ENCODE results near the gene DUSP23.

The DUSP23 gene

DNA sequence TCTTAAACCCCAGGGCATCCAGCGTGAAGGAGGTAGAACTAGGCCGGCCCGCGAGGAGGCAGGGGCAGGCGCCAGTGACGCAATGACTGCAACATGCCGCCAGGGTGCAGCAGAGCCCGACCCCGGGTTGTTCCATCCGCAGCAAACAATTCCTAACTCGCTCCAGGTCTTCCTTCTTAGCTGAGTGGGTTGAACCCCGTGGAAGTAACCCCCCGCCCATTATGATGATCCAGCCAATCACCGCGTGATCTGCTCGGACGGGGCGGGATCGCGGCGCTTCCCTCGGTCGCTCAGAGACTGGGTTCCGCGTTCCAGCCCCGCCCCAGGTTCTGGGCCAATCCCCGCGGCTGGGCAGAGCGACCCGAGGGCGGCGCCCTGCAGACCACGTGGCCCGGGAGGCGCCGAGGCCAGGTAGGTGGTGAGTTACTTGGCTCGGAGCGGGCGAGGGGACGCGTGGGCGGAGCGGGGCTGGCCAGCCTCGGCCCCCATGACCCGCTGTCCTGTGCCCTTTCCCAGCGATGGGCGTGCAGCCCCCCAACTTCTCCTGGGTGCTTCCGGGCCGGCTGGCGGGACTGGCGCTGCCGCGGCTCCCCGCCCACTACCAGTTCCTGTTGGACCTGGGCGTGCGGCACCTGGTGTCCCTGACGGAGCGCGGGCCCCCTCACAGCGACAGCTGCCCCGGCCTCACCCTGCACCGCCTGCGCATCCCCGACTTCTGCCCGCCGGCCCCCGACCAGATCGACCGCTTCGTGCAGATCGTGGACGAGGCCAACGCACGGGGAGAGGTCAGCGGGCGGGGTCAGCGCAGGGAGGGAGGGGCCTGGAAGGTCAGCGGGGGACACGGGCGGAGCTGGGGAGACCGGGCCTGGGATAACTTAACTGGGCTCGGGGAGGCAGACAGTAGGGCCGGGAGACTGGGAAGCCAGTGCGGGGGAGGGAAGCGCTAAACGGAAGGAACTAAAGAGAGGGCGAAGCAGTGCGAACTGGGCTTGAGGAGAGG is at the start of gene DUSP23:
Gene DUSP23, plus strand, starts transcription at position 380 of the 1,000 bp plus-strand sequence. Its CDS starts 139 bp downstream, at position 519.
- peak; percentile 94 for DNase-seq

DNA sequence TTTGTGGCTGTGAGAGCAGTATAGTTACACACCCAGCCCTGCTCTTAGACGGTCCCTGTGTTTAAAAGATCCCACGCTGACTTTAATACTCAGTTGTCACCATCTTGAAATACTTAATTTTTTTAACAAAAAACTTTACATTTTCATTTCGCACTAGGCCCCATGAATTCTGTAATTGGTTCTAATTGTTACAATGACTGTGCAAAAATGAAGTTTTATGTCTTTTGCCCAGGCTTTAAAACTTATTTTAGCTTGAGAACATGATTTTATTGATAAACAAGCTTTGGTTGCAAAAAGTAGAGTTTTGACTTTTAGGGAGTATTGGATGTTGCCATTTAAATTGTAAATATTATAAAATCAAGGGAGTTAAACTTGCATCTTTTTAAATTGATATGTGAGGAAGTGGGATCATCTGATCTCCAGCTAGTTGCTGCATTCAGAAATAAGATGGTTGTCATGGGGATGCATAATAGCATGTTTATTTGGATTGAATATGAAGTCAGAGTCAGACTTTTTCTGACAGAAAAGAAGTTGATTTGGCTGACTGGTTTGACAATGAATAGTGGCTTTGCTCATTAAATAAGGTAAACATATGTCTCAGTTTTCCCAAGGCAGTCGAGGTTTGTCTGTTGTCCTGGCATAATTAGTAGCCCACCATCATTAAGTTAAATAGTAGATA is 43.4 kb upstream of the DUSP23 start:
- no peak for DNase-seq

DNA sequence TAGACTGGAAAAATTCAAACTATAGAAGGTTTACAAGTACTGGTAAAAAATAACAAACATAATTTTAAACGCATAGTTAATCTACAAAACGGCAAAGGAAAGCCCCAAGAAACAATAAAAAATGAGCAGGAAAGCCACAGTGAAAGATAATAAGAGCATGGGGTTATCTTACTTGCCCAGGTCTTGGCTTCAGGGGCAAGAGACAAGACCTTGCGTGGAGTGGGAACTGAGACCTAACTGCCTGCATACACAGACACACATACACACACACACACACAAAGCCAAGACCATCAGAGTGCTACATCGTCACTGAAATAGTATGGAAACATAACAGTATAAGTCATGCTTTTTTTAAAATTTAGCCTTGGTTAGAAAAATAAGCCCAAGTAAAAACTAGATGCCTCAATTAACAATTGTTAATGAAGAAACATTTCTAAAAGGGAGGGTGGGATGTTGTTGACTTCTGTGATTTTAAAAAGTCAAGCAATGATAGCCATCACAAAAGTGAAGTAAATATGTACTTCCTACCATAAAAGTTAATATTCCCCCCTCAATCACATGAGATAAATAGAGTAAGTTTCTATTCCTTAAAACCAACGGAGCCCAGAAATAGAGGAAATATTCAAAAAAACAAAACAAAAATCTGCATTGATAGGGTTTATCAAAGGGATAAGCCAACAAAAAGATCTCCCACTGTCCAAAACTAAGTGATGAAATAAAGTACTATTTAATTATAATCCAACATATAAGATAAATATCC is 36.9 kb upstream of the DUSP23 start:
- no peak for DNase-seq

DNA sequence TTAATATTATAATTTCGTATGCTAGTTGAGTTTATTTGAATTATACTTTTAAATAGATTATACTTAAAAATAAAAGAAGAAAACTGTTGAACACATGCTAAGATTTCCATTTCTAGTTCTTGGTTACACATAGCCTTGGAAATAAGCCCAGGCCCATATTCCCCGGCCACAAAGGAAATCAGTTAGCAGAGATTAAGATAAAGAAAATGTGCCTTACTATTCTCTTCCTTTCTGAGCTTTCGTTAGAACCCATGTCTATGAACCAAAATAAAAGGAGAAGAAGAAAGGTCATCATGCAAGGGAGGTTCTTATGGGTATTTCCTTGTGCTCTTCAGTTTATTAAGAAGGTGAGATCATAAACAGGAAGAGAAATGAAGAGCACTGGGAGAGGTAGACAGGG is 34.1 kb upstream of the DUSP23 start:
- DNase-seq = no peak

DNA sequence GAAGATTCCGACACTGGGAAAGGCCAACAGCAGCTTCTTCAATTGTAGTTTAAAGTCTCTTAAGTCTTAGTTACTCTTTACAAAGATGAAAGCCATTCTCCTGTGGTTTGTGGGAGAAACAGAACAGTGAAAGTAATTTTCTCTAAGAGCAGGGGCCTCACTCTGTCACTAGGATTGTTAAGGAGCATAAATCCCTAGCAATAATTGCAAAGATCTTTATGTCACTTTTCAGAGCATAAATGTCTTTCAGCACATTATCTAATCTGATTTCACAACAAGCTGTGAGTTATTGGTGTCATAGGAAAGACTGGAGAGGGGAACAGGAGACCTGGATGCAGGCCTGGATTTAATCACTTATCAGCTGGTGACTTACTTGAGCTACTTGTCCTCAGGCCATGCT is 32.4 kb upstream of the DUSP23 start:
- no peak for DNase-seq

GRCh38 chr1:159749630-159750029 is 31.1 kb upstream of the DUSP23 start:
- no peak for DNase-seq

- DNase-seq = no peak
Measured at GRCh38 chr1:159750621-159751020, 30.1 kb upstream of the DUSP23 start.

GRCh38 chr1:159751031-159751430 is 29.7 kb upstream of the DUSP23 start:
- DNase-seq = no peak

DNA sequence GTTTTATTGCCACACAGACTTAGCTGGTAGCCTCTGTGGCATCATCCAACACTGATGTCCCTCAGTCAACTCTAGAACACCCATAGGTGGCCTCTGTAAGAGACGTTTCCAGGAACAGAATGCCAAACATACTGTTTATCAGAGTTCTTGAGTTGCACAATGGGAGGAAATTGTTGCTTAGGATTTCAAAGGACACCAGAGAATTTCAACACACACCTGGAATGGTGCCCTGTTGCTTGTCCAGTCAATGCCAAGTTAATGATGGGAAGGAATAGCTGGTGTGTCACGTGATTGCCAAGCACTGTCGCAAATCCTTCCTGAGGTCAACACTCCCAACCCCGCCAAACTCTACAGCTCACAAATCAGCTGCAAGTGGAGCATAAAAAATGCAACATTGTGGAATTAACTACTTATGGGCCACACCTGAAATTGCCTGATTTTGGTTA is 28.6 kb upstream of the DUSP23 start:
- DNase-seq = no peak

DNA sequence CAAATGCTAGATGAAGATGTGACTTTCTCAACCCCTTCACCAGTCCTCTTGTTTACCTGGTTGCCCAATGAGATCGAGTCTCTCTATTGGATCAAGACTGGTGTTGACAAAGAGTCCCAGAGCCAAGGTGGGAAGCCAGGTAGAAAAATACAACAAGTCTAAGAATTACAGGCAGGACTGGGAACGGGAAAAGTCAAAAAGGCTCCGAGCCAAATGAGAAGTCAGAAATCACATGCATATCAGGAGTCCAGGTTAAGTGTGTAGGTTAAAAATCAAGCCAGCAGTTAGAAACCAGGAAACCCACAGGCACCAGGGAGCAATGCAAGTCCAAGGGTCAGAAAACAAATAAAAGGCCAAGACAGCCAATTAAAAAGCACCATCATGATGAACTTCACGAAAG is 27.4 kb upstream of the DUSP23 start:
- no peak for DNase-seq

GRCh38 chr1:159755451-159756007 is 25.2 kb upstream of the DUSP23 start:
- no peak for DNase-seq

DNA sequence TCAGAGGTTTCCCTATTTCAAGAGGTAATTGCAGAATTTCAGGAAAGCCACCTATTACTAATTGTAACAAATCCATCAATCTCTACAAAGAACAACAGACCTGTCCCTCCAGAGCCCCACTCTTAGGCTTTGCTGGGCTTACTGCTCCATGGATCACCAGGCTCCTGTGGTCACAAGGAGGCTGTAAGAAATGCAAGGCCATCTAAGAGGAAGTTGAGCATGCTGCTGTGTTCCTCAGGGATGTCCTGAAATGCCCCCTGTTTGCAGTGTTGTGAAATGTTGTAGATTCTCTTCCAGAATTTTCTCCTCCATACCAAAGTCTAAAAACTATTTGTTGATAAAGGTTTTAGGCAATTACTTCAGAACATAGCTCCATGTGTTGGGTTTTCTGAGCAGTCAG is 24.4 kb upstream of the DUSP23 start:
- no peak for DNase-seq

- DNase-seq = no peak
Measured at GRCh38 chr1:159763686-159764085, 17.1 kb upstream of the DUSP23 start.

- no peak for DNase-seq
Measured at GRCh38 chr1:159765806-159766205, 15.0 kb upstream of the DUSP23 start.

DNA sequence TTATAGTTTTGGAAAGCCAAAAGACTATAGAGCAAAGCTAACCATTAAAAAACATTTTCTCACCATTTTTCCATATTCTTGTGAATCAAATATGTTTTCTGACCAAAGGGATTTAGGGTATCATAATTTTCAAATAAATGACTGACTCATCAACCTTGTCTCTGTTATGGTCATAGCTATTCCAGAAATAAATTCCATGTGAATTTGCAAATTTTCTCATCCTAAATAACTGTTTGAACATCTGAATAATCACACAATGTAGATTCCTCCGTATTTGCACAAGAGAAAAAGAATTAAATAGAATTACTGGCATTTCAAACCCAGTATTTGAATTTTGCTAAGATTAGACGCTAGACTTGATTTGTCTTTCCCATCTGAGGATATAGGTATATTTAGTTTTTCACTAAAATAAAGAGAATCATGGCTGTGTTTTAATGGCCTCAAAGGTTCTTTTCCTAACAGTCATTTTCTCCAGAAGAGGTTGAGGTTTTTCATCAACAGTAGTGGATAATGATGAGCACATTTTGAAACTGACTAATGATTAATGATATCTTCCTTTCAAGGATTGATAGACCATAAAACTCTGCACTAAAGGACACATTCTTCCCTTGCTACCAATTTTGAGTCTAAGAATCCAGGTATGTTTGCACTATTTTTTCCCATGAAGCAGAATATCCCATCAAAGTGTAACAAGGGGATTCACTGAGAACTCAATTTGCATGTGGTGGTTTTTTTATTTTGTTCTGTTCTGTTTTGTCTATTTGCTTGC is 9.5 kb upstream of the DUSP23 start:
- DNase-seq = no peak

- no peak for DNase-seq
Measured at GRCh38 chr1:159774465-159774864, 6.3 kb upstream of the DUSP23 start.

DNA sequence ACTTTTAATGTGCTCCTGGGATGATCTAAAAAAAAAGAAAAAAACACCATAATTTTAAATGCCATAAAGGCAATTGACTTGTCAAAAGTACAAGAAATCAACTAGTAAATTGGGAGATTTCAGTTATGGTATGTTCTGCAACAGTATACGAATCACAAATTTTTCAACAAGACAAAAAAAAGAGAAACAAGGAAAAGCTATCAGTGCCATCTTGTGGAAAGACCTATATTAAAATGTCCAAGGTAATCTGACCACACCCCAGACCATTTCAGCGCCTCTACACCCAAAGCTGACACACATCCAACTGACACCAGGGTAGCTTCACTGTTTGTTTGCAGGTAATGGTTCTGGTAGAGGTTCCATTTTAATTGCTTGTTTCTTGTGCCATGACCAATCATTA is 5.0 kb upstream of the DUSP23 start:
- no peak for DNase-seq

DNA sequence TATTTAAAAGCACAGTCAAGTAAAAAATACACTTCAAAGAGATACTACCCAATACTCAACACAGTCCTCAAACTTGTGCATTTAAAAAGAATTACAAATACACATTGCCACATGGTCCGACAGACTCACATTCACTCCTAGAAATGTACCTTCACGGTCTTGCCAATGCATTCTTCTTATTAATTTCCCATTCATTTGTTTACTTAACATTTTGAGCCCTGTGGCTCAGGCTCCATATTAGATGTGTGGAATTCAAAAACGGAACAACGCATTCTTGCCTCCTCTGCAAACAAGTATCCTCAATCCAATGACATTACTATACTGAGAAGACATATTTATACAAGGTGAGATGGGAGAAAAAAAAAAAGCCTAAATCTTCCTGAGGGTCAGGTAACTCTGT is 2.5 kb upstream of the DUSP23 start:
- DNase-seq = no peak

DNA sequence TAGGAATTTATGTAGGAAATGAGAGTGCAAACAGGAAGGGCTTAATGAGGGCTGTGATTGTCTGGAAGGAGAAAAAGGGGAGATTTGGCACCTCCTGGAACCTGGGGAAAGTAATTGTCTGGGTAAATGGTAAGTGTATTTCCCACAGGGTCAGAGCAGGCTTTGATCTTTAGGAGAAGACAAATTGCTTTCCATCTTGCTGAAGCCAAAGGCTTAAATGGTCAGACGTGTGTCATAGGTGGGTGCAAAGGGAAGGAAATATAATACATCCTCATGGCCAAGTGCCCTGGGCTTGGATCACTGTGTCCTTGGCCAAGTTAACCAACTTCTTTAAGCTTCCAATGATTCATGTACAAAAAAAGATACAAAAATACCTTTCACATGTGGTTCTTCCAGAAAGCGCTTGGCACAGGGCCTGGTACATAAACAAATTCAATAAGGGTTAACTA is 1.3 kb upstream of the DUSP23 start:
- DNase-seq = no peak

DNA sequence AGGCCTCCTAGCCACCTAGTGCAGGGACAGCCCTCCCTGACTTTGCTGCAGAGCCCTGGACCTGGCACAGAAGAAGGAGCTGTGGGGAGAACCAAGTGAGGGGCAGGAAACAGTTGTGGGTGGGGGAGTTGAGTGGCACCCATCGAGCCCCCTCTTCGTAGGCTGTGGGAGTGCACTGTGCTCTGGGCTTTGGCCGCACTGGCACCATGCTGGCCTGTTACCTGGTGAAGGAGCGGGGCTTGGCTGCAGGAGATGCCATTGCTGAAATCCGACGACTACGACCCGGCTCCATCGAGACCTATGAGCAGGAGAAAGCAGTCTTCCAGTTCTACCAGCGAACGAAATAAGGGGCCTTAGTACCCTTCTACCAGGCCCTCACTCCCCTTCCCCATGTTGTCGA is 1.2 kb downstream of the DUSP23 start:
- DNase-seq = no peak

- no peak for DNase-seq
Measured at GRCh38 chr1:159783724-159784123, 3.0 kb downstream of the DUSP23 start.

- no peak for DNase-seq
Measured at GRCh38 chr1:159786465-159786864, 5.7 kb downstream of the DUSP23 start.
